Parathyroid adenoma (tissue), 2 donors: ENCODE data around the gene VSIG10.

ENCODE experiments used
- H2AFZ ChIP-seq: fragments of 300-600 bp; sonication (generic); one replicate; pipeline ENCODE4 v1.7.0; 2017; ENCODE audit warnings: antibody characterized with exemption, mild to moderate bottlenecking
- H3K27ac ChIP-seq: fragments of 300-600 bp; sonication (generic); one replicate; pipeline ENCODE4 v1.7.0; 2017
- H3K27me3 ChIP-seq: fragments of 300-600 bp; sonication (generic); one replicate; pipeline ENCODE4 v1.7.0; 2017; ENCODE audit warnings: low read length; ENCODE audit not compliant: control insufficient read depth, insufficient read depth
- H3K36me3 ChIP-seq: fragments of 300-600 bp; sonication (generic); one replicate; pipeline ENCODE4 v1.7.0; 2017; ENCODE audit warnings: low read length; ENCODE audit not compliant: control insufficient read depth, insufficient read depth
- H3K4me1 ChIP-seq: fragments of 300-600 bp; sonication (generic); one replicate; pipeline ENCODE4 v1.7.0; 2017; ENCODE audit warnings: control low read depth
- H3K4me2 ChIP-seq: fragments of 300-600 bp; sonication (generic); one replicate; pipeline ENCODE4 v1.7.0; 2017; ENCODE audit warnings: low read length
- H3K4me3 ChIP-seq: fragments of 300-600 bp; sonication (generic); one replicate; pipeline ENCODE4 v1.7.0; 2017; ENCODE audit warnings: low read depth, low read length
- H3K79me2 ChIP-seq: fragments of 300-600 bp; sonication (generic); one replicate; pipeline ENCODE4 v1.7.0; 2017; ENCODE audit warnings: control low read depth
- H3K9ac ChIP-seq: fragments of 300-600 bp; sonication (generic); one replicate; pipeline ENCODE4 v1.7.0; 2017; ENCODE audit warnings: mild to moderate bottlenecking
- H3K9me3 ChIP-seq: fragments of 300-600 bp; sonication (generic); one replicate; pipeline ENCODE4 v1.7.0; 2017; ENCODE audit warnings: low read length; ENCODE audit not compliant: control insufficient read depth
- CTCF ChIP-seq: fragments of 300-600 bp; sonication (generic); IDR thresholded peaks from one replicate; pipeline ENCODE4 v1.7.0; 2017; ENCODE audit warnings: antibody characterized with exemption, mild to moderate bottlenecking
- donor health status: primary hyperparathyroidism.

The VSIG10 gene

GRCh38 chr12:118058881-118059280 is 44.9 kb downstream of the VSIG10 start:
- no peaks in the 10 kb centered on the region for H3K36me3 ChIP-seq
- H3K79me2 ChIP-seq, result no peaks in the 10 kb centered on the region
- H3K4me1 ChIP-seq, result peaks cover 8% of the 10 kb centered on the region
- no peak overlapping the region for H2AFZ ChIP-seq
- no peaks in the 10 kb centered on the region for H3K27me3 ChIP-seq
- no peak overlapping the region for H3K4me3 ChIP-seq
- H3K9ac ChIP-seq, result no peak overlapping the region
- H3K4me2 ChIP-seq, result no peak overlapping the region
- no peaks in the 10 kb centered on the region for H3K9me3 ChIP-seq
- TF ChIP-seq CTCF, result no peak
- no peak overlapping the region for H3K27ac ChIP-seq

GRCh38 chr12:118058227-118058626 is 45.6 kb downstream of the VSIG10 start:
- no peak for TF ChIP-seq CTCF
- Histone ChIP-seq H3K4me3 (no peak overlapping the region), H3K4me1 (peaks cover 11% of the 10 kb centered on the region), H3K36me3 (no peaks in the 10 kb centered on the region), H3K79me2 (peaks cover 3% of the 10 kb centered on the region), H3K4me2 (no peak overlapping the region), H3K9me3 (no peaks in the 10 kb centered on the region), H3K9ac (no peak overlapping the region), H3K27ac (no peak overlapping the region), H2AFZ (no peak overlapping the region), H3K27me3 (no peaks in the 10 kb centered on the region)

- Histone ChIP-seq H3K4me1 (peaks cover 16% of the 10 kb centered on the region), H3K9me3 (no peaks in the 10 kb centered on the region), H3K27ac (peak overlapping the region; percentile 20), H3K79me2 (peaks cover 6% of the 10 kb centered on the region), H3K4me3 (no peak overlapping the region), H2AFZ (no peak overlapping the region), H3K27me3 (no peaks in the 10 kb centered on the region), H3K4me2 (no peak overlapping the region), H3K36me3 (no peaks in the 10 kb centered on the region), H3K9ac (no peak overlapping the region)
- TF ChIP-seq CTCF, result no peak
These were observed 47.7 kb downstream of the VSIG10 start for GRCh38 chr12:118055865-118056773.

- Histone ChIP-seq H3K9me3 (no peaks in the 10 kb centered on the region), H3K27me3 (no peaks in the 10 kb centered on the region), H2AFZ (no peak overlapping the region), H3K27ac (no peak overlapping the region), H3K4me1 (peaks cover 16% of the 10 kb centered on the region), H3K4me2 (no peak overlapping the region), H3K9ac (no peak overlapping the region), H3K36me3 (no peaks in the 10 kb centered on the region), H3K4me3 (no peak overlapping the region), H3K79me2 (peaks cover 6% of the 10 kb centered on the region)
- peak; percentile 58 for TF ChIP-seq CTCF
These were observed 48.7 kb downstream of the VSIG10 start for GRCh38 chr12:118055144-118055557.
